ENCODE results near the gene CHD9NB. TPM values are rescaled to one million over a fixed set of nuclear protein-coding genes. Genes with fewer than 3 reads are reported as not detected.

The CHD9NB gene
- total RNA-seq, 1 experiment from 2014 or later: 2.9 TPM

DNA sequence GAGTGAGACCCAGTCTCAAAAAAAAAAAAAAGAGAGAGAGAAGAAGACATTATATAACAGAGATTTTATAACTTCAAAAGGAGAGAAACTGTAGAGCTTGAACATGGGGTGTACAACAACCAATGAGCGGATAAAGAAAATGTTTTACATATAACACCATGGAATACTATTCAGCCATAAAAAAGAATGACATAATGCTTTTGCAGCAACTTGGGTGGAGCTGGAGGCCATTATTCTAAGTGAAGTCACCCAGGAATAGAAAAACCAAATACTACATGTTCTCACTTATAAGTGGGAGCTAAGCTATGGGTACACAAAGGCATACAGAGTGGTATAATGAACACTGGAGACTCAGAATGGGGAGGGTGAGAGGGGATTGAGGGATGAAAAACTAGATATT lies 61.1 kb downstream of the CHD9NB start:
- no TSS peak for BruUV-seq (replicated peaks)
- TF ChIP-seq, protein P1, sequence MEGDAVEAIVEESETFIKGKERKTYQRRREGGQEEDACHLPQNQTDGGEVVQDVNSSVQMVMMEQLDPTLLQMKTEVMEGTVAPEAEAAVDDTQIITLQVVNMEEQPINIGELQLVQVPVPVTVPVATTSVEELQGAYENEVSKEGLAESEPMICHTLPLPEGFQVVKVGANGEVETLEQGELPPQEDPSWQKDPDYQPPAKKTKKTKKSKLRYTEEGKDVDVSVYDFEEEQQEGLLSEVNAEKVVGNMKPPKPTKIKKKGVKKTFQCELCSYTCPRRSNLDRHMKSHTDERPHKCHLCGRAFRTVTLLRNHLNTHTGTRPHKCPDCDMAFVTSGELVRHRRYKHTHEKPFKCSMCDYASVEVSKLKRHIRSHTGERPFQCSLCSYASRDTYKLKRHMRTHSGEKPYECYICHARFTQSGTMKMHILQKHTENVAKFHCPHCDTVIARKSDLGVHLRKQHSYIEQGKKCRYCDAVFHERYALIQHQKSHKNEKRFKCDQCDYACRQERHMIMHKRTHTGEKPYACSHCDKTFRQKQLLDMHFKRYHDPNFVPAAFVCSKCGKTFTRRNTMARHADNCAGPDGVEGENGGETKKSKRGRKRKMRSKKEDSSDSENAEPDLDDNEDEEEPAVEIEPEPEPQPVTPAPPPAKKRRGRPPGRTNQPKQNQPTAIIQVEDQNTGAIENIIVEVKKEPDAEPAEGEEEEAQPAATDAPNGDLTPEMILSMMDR (IDR thresholded peaks at IDR 0.05; ENCODE audit: unreplicated experiment): no peak
- POLR2A ChIA-PET: no interaction called here
- intact Hi-C loops (cut with micrococcal nuclease): no loop called here
- H3K36me3 Mint-ChIP-seq (ENCODE audit: insufficient read depth, unreplicated experiment): no peaks in the 10 kb centered on the region
- H3K4me1 Mint-ChIP-seq (ENCODE audit: insufficient read depth, unreplicated experiment): no peaks in the 10 kb centered on the region
- CTCF ChIA-PET: interaction anchor here (0.6 to 1.2 kb wide), 4 partner anchors 31 to 612 kb away, joined by 3 read pairs; no protein-coding TSS in a partner anchor
- H3K27me3 Mint-ChIP-seq (ENCODE audit: insufficient read depth, unreplicated experiment): no peaks in the 10 kb centered on the region
- H3K9me3 Mint-ChIP-seq (ENCODE audit: unreplicated experiment): no peaks in the 10 kb centered on the region
- no peak overlapping the region for H3K4me3 Mint-ChIP-seq (ENCODE audit: unreplicated experiment)
- no peak for DNase-seq (ENCODE audit: unreplicated experiment)
- no peak overlapping the region for H3K27ac Mint-ChIP-seq (ENCODE audit: low read depth, unreplicated experiment)

Other genes starting within 250 kb of the CHD9NB start
- 62.8 and 62.9 TPM in 2 replicates for gene CHD9, start 2.1 kb upstream of the CHD9NB start, total RNA-seq (2022)